RWPE2 (cell line): ENCODE data around the gene RPL31.

Source experiments
- ATAC-seq: fragments of 200-7000 bp; cut with Tn5 transposase; 3 replicates; pipeline ENCODE4 v1.9.1; 2021; ENCODE audit warnings: low read depth
- DNase-seq: peaks from one replicate; pipeline ENCODE4 v3.0.0-alpha.2; 2020; ENCODE audit warnings: low spot score
- H3K27ac ChIP-seq: fragments of 450-650 bp; 2 replicates; pipeline ENCODE4 v1.5.1; 2017; ENCODE audit warnings: mild to moderate bottlenecking; ENCODE audit not compliant: poor library complexity, severe bottlenecking
- H3K27me3 ChIP-seq: fragments of 250-450 bp; sonication (Bioruptor Pico); 2 replicates; pipeline ENCODE4 v1.5.1; 2021; ENCODE audit warnings: mild to moderate bottlenecking, moderate library complexity; ENCODE audit not compliant: insufficient read depth, poor library complexity, severe bottlenecking
- H3K36me3 ChIP-seq: fragments of 250-450 bp; sonication (Bioruptor Pico); 2 replicates; pipeline ENCODE4 v1.5.1; 2020; ENCODE audit warnings: low read depth, mild to moderate bottlenecking, moderate library complexity
- H3K4me1 ChIP-seq: fragments of 250-450 bp; sonication (Bioruptor Pico); 2 replicates; pipeline ENCODE4 v1.5.1; 2021; ENCODE audit warnings: mild to moderate bottlenecking, moderate library complexity; ENCODE audit not compliant: insufficient read depth, poor library complexity, severe bottlenecking
- H3K4me3 ChIP-seq: fragments of 250-450 bp; sonication (Bioruptor Pico); 2 replicates; pipeline ENCODE4 v1.5.1; 2021; ENCODE audit warnings: mild to moderate bottlenecking, moderate library complexity; ENCODE audit not compliant: severe bottlenecking
- H3K9me3 ChIP-seq: fragments of 250-450 bp; sonication (Bioruptor Pico); 2 replicates; pipeline ENCODE4 v1.5.1; 2021; ENCODE audit warnings: mild to moderate bottlenecking, moderate library complexity; ENCODE audit not compliant: severe bottlenecking
- CTCF ChIP-seq: fragments of 450-650 bp; IDR thresholded peaks from one replicate; pipeline ENCODE4 v1.5.1; 2017; ENCODE audit warnings: mild to moderate bottlenecking, moderate library complexity; ENCODE audit not compliant: poor library complexity, severe bottlenecking

RPL31 gene

GRCh38 chr2:100978582-100979191, 23.4 kb upstream of the RPL31 start:
- Histone ChIP-seq H3K9me3 (no peaks in the 10 kb centered on the region), H3K36me3 (peaks cover 28% of the 10 kb centered on the region), H3K27me3 (no peaks in the 10 kb centered on the region), H3K27ac (no peak overlapping the region), H3K4me3 (no peak overlapping the region), H3K4me1 (no peaks in the 10 kb centered on the region)
- ATAC-seq (no peak), DNase-seq (no peak)
- TF ChIP-seq CTCF: no peak

- no peak overlapping the region for H3K27ac ChIP-seq
Measured at GRCh38 chr2:100980046-100980445, 22.0 kb upstream of the RPL31 start.

GRCh38 chr2:100981011-100981410, 21.1 kb upstream of the RPL31 start:
- ATAC-seq (no peak; the same call in 2 of the 3 replicates), DNase-seq (no peak)
- Histone ChIP-seq H3K4me3 (no peak overlapping the region), H3K9me3 (no peaks in the 10 kb centered on the region), H3K36me3 (peaks cover 18% of the 10 kb centered on the region), H3K4me1 (no peaks in the 10 kb centered on the region), H3K27me3 (no peaks in the 10 kb centered on the region), H3K27ac (no peak overlapping the region)
- TF ChIP-seq CTCF: no peak

More at GRCh38 chr2:100980046-100980445, 22.0 kb upstream of the RPL31 start:
- no peaks in the 10 kb centered on the region for H3K4me1 ChIP-seq
- H3K9me3 ChIP-seq: no peaks in the 10 kb centered on the region
- H3K36me3 ChIP-seq: peaks cover 27% of the 10 kb centered on the region
- ATAC-seq (no peak), DNase-seq (no peak)
- no peak overlapping the region for H3K4me3 ChIP-seq
- no peaks in the 10 kb centered on the region for H3K27me3 ChIP-seq
- no peak for TF ChIP-seq CTCF

- Histone ChIP-seq H3K9me3 (no peaks in the 10 kb centered on the region), H3K27ac (no peak overlapping the region), H3K4me1 (no peaks in the 10 kb centered on the region), H3K27me3 (no peaks in the 10 kb centered on the region), H3K4me3 (no peak overlapping the region), H3K36me3 (0 out of 2 replicates have a peak, but pooled peaks cover 11% of the 10 kb centered on the region)
- no peak for DNase-seq
- TF ChIP-seq CTCF: no peak
- no peak for ATAC-seq
Measured at GRCh38 chr2:100982431-100982861, 19.6 kb upstream of the RPL31 start.

- Histone ChIP-seq H3K4me1 (no peaks in the 10 kb centered on the region), H3K27me3 (no peaks in the 10 kb centered on the region), H3K27ac (no peak overlapping the region), H3K4me3 (no peak overlapping the region), H3K9me3 (no peaks in the 10 kb centered on the region), H3K36me3 (0 out of 2 replicates have a peak, but pooled peaks cover 9% of the 10 kb centered on the region)
- ATAC-seq: no peak
- DNase-seq: no peak
- TF ChIP-seq CTCF: no peak
Measured at GRCh38 chr2:100983201-100983600, 18.9 kb upstream of the RPL31 start.
